ENCODE data around the gene FAM72C.
"Not testable (repeated sequence)": the region's sequence is repeated elsewhere in the genome, so short reads cannot be mapped to it uniquely, and the experiment has no call there.

FAM72C gene

GRCh38 chr1:143984721-143985473 is 13.1 kb upstream of the FAM72C start:
- FAIRE-seq = not testable (repeated sequence)

- not testable (repeated sequence) for FAIRE-seq
Observed at GRCh38 chr1:143974416-143974815, 2.6 kb upstream of the FAM72C start.

DNA sequence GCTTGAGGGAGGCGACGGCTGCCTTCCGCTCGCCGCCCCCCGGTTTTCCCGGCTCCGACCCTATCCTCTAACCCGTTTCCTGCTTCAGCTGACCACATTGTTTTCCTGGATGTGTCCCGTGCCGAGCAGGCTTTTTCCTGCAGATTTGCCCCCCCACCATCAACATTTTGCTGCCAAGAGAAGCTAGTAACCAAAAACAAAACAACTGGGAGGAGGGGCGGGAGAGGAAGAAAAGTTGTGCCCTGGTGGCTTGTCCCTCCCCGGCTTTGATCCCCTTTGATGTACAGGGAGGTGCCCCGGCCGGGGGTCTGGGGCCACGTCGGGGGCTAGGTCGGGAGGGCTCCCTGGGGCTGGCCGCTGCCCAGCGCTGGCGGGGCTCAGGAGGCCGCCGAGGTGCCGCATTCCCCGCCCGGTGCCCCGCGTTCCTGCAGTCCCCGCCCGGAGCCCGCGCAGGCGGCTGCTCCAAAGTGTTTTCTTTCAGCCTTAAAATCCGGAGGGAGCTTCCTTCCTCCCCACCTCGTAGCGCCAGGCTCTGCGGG is 2.2 kb upstream of the FAM72C start:
- not testable (repeated sequence) for FAIRE-seq

GRCh38 chr1:143972753-143973326 is 1.1 kb upstream of the FAM72C start:
- FAIRE-seq = not testable (repeated sequence)

- FAIRE-seq = not testable (repeated sequence)
Observed at GRCh38 chr1:143965860-143966259, 5.9 kb downstream of the FAM72C start.

- FAIRE-seq = not testable (repeated sequence)
Observed at GRCh38 chr1:143964294-143964693, 7.5 kb downstream of the FAM72C start.

GRCh38 chr1:143955930-143956329 is 15.9 kb downstream of the FAM72C start:
- FAIRE-seq = not testable (repeated sequence)

GRCh38 chr1:143952913-143953312 is 18.9 kb downstream of the FAM72C start:
- not testable (repeated sequence) for FAIRE-seq

GRCh38 chr1:143951485-143952391 is 20.0 kb downstream of the FAM72C start:
- not testable (repeated sequence) for FAIRE-seq

DNA sequence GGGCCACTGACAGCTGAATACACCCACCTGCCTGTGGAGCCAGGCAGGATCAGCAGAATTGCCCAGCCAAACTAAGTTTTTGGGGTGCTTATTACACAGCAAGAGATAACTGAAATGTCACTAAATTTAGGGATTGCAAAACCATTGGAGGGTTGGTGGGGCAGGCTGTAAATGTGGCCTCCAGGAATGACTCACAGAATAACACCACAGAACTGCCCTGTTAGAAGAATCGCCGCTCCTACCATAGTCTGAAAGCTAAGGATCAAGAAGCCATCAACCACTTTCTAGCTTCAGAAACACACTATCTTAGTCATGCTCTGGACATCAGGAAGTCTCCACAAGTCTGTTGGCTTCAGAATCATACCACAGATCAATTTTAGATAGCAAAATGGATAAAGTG is 24.0 kb downstream of the FAM72C start:
- not testable (repeated sequence) for FAIRE-seq

DNA sequence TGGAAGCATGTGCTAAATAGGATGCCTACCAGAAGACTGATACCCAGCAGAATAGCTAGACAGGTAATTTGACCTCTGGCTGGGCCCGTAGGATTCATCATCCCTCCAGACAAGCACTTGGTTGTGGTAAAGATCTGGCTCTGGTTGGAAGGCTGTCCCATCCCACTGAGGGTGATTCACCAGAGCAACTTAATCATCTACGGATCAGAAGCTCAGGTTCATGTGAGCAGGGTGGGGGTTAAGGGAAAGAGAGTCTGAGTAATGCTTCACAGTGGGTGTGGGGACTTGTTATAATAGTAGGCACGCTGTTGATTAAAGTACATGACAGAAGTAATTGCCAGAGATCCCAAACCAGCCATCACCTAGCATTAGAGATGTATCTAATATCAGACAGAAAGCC is 26.5 kb downstream of the FAM72C start:
- FAIRE-seq = not testable (repeated sequence)

- not testable (repeated sequence) for FAIRE-seq
Observed at GRCh38 chr1:143944576-143945240, 27.1 kb downstream of the FAM72C start.

GRCh38 chr1:143943319-143943978 is 28.3 kb downstream of the FAM72C start:
- FAIRE-seq = not testable (repeated sequence)

GRCh38 chr1:143942238-143942860 is 29.4 kb downstream of the FAM72C start:
- FAIRE-seq = not testable (repeated sequence)

GRCh38 chr1:143939666-143940065 is 32.1 kb downstream of the FAM72C start:
- not testable (repeated sequence) for FAIRE-seq

- not testable (repeated sequence) for FAIRE-seq
Observed at GRCh38 chr1:143938922-143939321, 32.9 kb downstream of the FAM72C start.

DNA sequence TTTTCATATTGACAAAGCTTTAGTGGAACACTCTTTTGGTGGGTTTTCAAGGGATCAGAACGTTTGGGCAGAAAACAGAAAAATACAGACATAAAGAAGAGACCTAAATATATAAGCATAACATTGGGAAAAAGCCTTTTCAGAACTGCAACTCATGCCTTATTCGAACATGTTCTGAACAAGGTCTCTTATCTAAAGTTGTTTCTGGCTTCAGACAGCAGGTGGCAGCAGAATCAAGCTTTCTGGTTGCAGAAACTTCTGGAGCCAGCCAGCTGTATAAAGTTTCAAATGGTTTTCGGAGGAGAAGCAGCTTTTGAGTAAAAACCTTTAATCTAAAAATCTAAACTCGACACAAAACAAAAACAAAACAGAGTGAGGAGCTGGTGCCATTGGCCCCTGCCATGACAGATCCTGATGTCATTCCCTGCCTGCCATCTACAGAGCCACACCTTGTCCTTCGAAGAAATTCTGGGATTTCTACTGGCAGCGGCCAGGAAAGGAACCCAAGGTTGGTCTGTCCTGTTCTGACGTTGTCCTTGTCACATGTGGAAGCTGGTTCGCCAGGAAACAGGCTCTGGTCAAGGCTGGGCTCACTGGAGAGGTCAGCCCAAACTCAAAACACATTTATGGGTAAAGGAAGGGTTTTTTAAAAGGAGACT is 35.2 kb downstream of the FAM72C start:
- not testable (repeated sequence) for FAIRE-seq

DNA sequence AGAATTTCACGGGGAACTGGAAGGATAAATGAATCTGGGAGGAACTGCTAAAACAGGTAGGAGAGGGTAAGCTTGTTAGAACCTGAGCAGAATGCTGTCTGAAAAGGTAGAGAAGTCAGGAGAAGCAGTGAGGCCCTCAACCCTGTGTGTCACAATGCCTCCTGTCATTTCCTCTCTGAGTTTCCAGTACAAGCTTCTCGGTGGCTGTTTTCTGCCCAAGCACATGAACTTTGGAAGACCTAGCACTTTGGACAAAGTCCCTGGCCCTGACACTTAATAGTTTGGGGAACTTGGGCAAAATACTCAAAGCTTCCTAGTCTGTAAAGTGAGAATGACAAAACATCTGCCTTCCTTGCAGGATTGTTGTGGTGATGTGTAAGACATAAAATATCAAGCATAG is 52.7 kb downstream of the FAM72C start:
- not testable (repeated sequence) for FAIRE-seq

GRCh38 chr1:143918552-143918951 is 53.2 kb downstream of the FAM72C start:
- not testable (repeated sequence) for FAIRE-seq

DNA sequence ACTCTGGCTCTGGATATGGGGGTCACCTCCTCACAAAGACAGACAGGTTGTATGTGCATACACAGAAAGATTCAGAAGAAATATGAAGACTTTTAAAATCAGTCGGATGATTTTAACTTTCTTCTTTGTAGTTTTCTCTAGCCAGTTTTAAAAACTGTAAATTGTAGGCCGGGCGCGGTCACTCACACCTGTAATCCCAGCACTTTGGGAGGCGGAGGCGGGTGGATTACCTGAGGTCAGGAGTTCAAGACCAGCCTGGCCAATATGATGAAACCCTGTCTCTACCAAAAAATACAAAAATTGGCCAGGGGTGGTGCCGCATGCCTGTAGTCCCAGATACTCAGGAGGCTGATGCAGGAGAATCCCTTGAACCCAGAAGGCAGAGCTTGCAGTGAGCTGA is 58.1 kb downstream of the FAM72C start:
- not testable (repeated sequence) for FAIRE-seq
